ENCODE results near the gene NODAL. TPM values are rescaled to one million over a fixed set of nuclear protein-coding genes. Genes with fewer than 3 reads are reported as not detected.

The NODAL gene
- total RNA-seq, 1 experiment from 2014 or later = not detected

GRCh38 chr10:70409772-70410171, 31.7 kb downstream of the NODAL start:
- no peak overlapping the region for H3K4me3 ChIP-seq (ENCODE audit: low read depth in 2 of 2, low read length in 2 of 2)
- BruUV-seq (replicated peaks) = no TSS peak
- ChIA-PET POLR2A (interaction anchor here (0.6 kb wide), 1 partner anchor 239 kb away, joined by 3 read pairs; no protein-coding TSS in a partner anchor), CTCF (interaction anchor here (0.6 kb wide), 2 partner anchors 20 to 258 kb away, joined by 3 read pairs; no protein-coding TSS in a partner anchor)
- in situ Hi-C loops (cut with HindIII; ENCODE audit: low pct_unique_long_range_greater_than_20kb, low sequenced_read_pairs) = no loop called here
- peaks cover 17% of the 10 kb centered on the region for H3K4me1 ChIP-seq (ENCODE audit: control insufficient read depth, insufficient read depth, low read length)
- intact Hi-C loops (cut with micrococcal nuclease; ENCODE audit: unreplicated experiment) = no loop called here
- ATAC-seq (no peak), DNase-seq (ENCODE audit: low read depth, low spot score) (no peak)
- no peak for TF ChIP-seq REST (IDR thresholded peaks at IDR 0.05; ENCODE audit: insufficient read depth in 1 of 2, low read depth in 2 of 2, low read length in 1 of 2)
- TF ChIP-seq POLR2AphosphoS5 (IDR thresholded peaks at IDR 0.05; ENCODE audit: low read depth, low read length) = no peak
- TF ChIP-seq TCF7L2 (IDR thresholded peaks at IDR 0.05; ENCODE audit: low read depth, low read length) = no peak
- no peaks in the 10 kb centered on the region for H3K9me3 ChIP-seq (ENCODE audit: control insufficient read depth, insufficient read depth, low read depth, low read length)
- no peak overlapping the region for H3K27ac ChIP-seq (ENCODE audit: low read length)
- H3K27me3 ChIP-seq (ENCODE audit: control insufficient read depth, insufficient read depth, low read length) = no peaks in the 10 kb centered on the region
- no peaks in the 10 kb centered on the region for H3K36me3 ChIP-seq (ENCODE audit: control insufficient read depth, insufficient read depth, low read length)

GRCh38 chr10:70405037-70405824, 36.2 kb downstream of the NODAL start:
- no peak for DNase-seq (ENCODE audit: low read depth, low spot score)
- Histone ChIP-seq H3K4me1 (ENCODE audit: control insufficient read depth, insufficient read depth, low read length) (peaks cover 18% of the 10 kb centered on the region), H3K27ac (ENCODE audit: low read length) (peak overlapping the region; percentile 87), H3K4me3 (ENCODE audit: low read depth in 2 of 2, low read length in 2 of 2) (peak overlapping the region; percentile 86 to 97), H3K36me3 (ENCODE audit: control insufficient read depth, insufficient read depth, low read length) (no peaks in the 10 kb centered on the region), H3K9me3 (ENCODE audit: control insufficient read depth, insufficient read depth, low read depth, low read length) (no peaks in the 10 kb centered on the region), H3K27me3 (ENCODE audit: control insufficient read depth, insufficient read depth, low read length) (no peaks in the 10 kb centered on the region)
- BruUV-seq (replicated peaks) = TSS peak; percentile 79
- CTCF ChIA-PET = interaction anchor here (0.6 to 1.5 kb wide), 4 partner anchors 18 to 259 kb away, joined by 3 to 9 read pairs (median 4); partner anchors contain the start of gene TYSND1
- intact Hi-C loops (cut with micrococcal nuclease; ENCODE audit: unreplicated experiment) = no loop called here
- peak; percentile 76 for ATAC-seq
- POLR2A ChIA-PET = interaction anchor here (0.6 kb wide), 1 partner anchor 236 kb away, joined by 5 read pairs; no protein-coding TSS in a partner anchor
- TF ChIP-seq SIN3A (IDR thresholded peaks at IDR 0.05; ENCODE audit: borderline replicate concordance, insufficient read depth, low read depth, low read length) = no peak; the same call in 1 of the 2 replicates
- no peak for TF ChIP-seq TCF7L2 (IDR thresholded peaks at IDR 0.05; ENCODE audit: low read depth, low read length)
- TF ChIP-seq POLR2AphosphoS5 (IDR thresholded peaks at IDR 0.05; ENCODE audit: low read depth, low read length) = no peak
- TF ChIP-seq REST (IDR thresholded peaks at IDR 0.05; ENCODE audit: insufficient read depth in 1 of 2, low read depth in 2 of 2, low read length in 1 of 2) = no peak
- TF ChIP-seq CTCF (IDR thresholded peaks at IDR 0.05) = no peak
- in situ Hi-C loops (cut with HindIII; ENCODE audit: low pct_unique_long_range_greater_than_20kb, low sequenced_read_pairs) = no loop called here

Data from Panc1 (cell line).